OCI-LY1 (cell line): Measurements from ENCODE around the gene COL16A1.

ENCODE experiments used
- H2AFZ ChIP-seq: fragments of 200-600 bp; sonication (generic), shearing (Covaris generic); 2 replicates; pipeline ENCODE4 v1.6.0; 2014; ENCODE audit warnings: antibody characterized with exemption, mild to moderate bottlenecking, low read length
- H3F3A ChIP-seq: fragments of 200-600 bp; sonication (generic), shearing (Covaris generic); 2 replicates; pipeline ENCODE4 v1.6.0; 2014; ENCODE audit warnings: mild to moderate bottlenecking, antibody characterized with exemption, low read length, moderate library complexity; ENCODE audit not compliant: insufficient read depth
- H3K27ac ChIP-seq: fragments of 200-600 bp; sonication (generic); 2 replicates; pipeline ENCODE4 v1.5.1; 2014; ENCODE audit warnings: low read length, mixed run types, mild to moderate bottlenecking, low read depth; ENCODE audit not compliant: poor library complexity, severe bottlenecking
- H3K27me3 ChIP-seq: fragments of 200-600 bp; sonication (generic); 2 replicates; pipeline ENCODE4 v1.6.0; 2014; ENCODE audit warnings: antibody characterized with exemption, mild to moderate bottlenecking, low read length, moderate library complexity; ENCODE audit not compliant: insufficient read depth
- H3K36me3 ChIP-seq: fragments of 200-600 bp; sonication (generic); 2 replicates; pipeline ENCODE4 v1.6.1; 2014; ENCODE audit warnings: mild to moderate bottlenecking, antibody characterized with exemption, low read length, moderate library complexity, mixed read lengths; ENCODE audit not compliant: insufficient read depth
- H3K4me1 ChIP-seq: fragments of 200-600 bp; sonication (generic); 2 replicates; pipeline ENCODE4 v1.5.1; 2014; ENCODE audit warnings: mild to moderate bottlenecking, low read length, moderate library complexity; ENCODE audit not compliant: insufficient read depth, severe bottlenecking
- H3K4me2 ChIP-seq: fragments of 200-600 bp; sonication (generic), shearing (Covaris generic); 2 replicates; pipeline ENCODE4 v1.6.1; 2014; ENCODE audit warnings: low read length
- H3K4me3 ChIP-seq: fragments of 200-600 bp; sonication (generic); 2 replicates; pipeline ENCODE4 v1.5.1; 2014; ENCODE audit warnings: low read length, low read depth, mild to moderate bottlenecking, mixed read lengths; ENCODE audit not compliant: poor library complexity, severe bottlenecking
- H3K79me2 ChIP-seq: fragments of 200-600 bp; shearing (Covaris generic); 2 replicates; pipeline ENCODE4 v1.6.1; 2016; ENCODE audit warnings: mixed run types, low read length, mixed read lengths; ENCODE audit not compliant: insufficient read depth
- H3K9ac ChIP-seq: fragments of 200-600 bp; sonication (generic), shearing (Covaris generic); 2 replicates; pipeline ENCODE4 v1.6.1; 2014; ENCODE audit warnings: mild to moderate bottlenecking, low read length, mixed read lengths
- H3K9me2 ChIP-seq: fragments of 200-600 bp; sonication (generic), shearing (Covaris generic); 2 replicates; pipeline ENCODE4 v1.6.1; 2014; ENCODE audit warnings: low read depth, mild to moderate bottlenecking, low read length, mixed read lengths
- H3K9me3 ChIP-seq: fragments of 200-600 bp; shearing (Covaris generic); 2 replicates; pipeline ENCODE4 v1.6.1; 2014; ENCODE audit warnings: low read length, mixed read lengths
- H4K20me1 ChIP-seq: fragments of 200-600 bp; sonication (generic), shearing (Covaris generic); 2 replicates; pipeline ENCODE4 v1.6.0; 2016; ENCODE audit warnings: mild to moderate bottlenecking, low read length; ENCODE audit not compliant: insufficient read depth
- CTCF ChIP-seq: fragments of 200-600 bp; sonication (generic), shearing (Covaris generic); IDR thresholded peaks from 2 replicates; pipeline ENCODE4 v1.5.1; 2017; ENCODE audit warnings: mild to moderate bottlenecking, antibody characterized with exemption, low read length, moderate library complexity, mixed read lengths
- EZH2 ChIP-seq: fragments of 200-600 bp; sonication (generic), shearing (Covaris generic); IDR thresholded peaks from 2 replicates; pipeline ENCODE4 v1.8.0; 2017; ENCODE audit warnings: borderline replicate concordance, mixed run types, mild to moderate bottlenecking, antibody characterized with exemption, low read length, moderate library complexity, mixed read lengths

COL16A1 gene

DNA sequence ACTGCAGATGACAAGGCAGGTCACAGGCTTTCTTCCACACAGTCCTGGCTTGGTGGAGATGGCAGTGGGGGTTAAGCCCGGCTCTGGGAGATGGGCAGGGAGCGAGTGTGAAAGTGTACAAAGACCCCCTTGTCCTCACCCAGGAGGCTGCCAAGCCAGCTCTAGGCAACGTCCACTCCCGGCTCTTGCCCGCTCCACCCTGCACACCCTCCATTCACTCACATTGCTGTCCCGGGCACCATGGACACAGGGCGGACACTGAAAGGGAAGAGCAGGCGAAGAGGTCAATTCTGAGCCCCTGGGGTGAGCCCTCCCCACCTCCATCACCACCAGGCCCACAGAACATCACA lies 8.9 kb downstream of the COL16A1 start:
- no peaks in the 10 kb centered on the region for H3K4me1 ChIP-seq
- no peak overlapping the region for H3K4me2 ChIP-seq
- no peaks in the 10 kb centered on the region for H3K36me3 ChIP-seq
- no peaks in the 10 kb centered on the region for H3K9me3 ChIP-seq
- no peaks in the 10 kb centered on the region for H3K79me2 ChIP-seq
- no peaks in the 10 kb centered on the region for H3K9me2 ChIP-seq
- no peaks in the 10 kb centered on the region for H4K20me1 ChIP-seq
- no peak overlapping the region for H2AFZ ChIP-seq
- no peaks in the 10 kb centered on the region for H3K27me3 ChIP-seq
- TF ChIP-seq CTCF (no peak), EZH2 (no peak)
- no peaks in the 10 kb centered on the region for H3F3A ChIP-seq
- H3K4me3 ChIP-seq = no peak overlapping the region
- H3K9ac ChIP-seq = no peak overlapping the region
- H3K27ac ChIP-seq = no peak overlapping the region

DNA sequence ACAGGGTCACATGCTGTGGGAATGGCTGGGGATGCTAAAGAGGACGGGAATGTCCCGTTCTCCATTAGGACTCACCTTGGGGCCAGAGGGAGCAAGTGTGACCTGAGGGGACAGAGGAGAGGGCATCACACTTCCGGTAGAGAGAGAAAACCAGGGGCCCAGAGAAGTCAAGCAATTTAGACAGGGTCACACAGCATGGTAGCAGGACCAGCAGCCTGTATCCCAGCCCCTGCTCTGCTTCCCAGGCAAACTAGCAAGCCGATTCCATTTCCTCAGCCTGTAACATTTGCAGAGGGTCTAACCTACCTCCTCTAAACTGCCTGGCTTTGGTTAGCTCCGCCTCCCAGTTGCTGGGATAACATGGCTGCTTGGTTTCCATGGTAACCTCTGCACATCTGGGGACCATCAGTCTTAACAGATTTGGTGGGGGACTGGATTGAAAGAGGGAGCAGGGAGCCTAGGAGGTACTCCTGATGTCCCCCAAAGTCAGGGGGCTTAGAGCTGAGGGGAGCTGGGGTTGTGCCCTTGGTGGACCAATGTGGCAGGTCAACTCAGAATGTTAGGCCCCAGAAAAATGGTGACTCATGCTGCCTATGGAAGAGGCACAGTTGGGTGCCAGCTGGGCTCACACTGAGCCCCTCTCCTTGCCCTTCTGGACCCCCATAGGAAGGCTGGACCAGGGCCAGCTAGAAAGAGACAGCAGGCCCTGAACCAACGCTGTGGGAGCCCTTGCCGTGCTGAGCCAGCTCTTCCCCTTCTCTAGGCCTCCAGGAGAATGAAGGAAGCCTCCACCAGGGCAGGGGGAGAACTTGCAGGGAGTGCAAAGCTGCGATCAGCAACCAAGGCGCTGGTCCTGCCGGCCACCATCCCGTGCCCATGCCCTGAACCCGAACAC lies 9.5 kb downstream of the COL16A1 start:
- H3K4me1 ChIP-seq = no peaks in the 10 kb centered on the region
- no peak overlapping the region for H3K4me2 ChIP-seq
- no peaks in the 10 kb centered on the region for H3K79me2 ChIP-seq
- no peak for TF ChIP-seq CTCF
- no peak for TF ChIP-seq EZH2
- H3K27ac ChIP-seq = no peak overlapping the region
- H2AFZ ChIP-seq = no peak overlapping the region
- H4K20me1 ChIP-seq = no peaks in the 10 kb centered on the region
- H3K4me3 ChIP-seq = no peak overlapping the region
- H3K9ac ChIP-seq = no peak overlapping the region
- no peaks in the 10 kb centered on the region for H3K27me3 ChIP-seq
- H3K36me3 ChIP-seq = no peaks in the 10 kb centered on the region
- no peaks in the 10 kb centered on the region for H3K9me3 ChIP-seq
- no peaks in the 10 kb centered on the region for H3K9me2 ChIP-seq
- no peaks in the 10 kb centered on the region for H3F3A ChIP-seq

- H3K27me3 ChIP-seq = no peaks in the 10 kb centered on the region
- H4K20me1 ChIP-seq = no peaks in the 10 kb centered on the region
- no peak for TF ChIP-seq EZH2
- TF ChIP-seq CTCF = no peak
- no peak overlapping the region for H3K4me2 ChIP-seq
- no peaks in the 10 kb centered on the region for H3K79me2 ChIP-seq
- H3K27ac ChIP-seq = no peak overlapping the region
- H3K9ac ChIP-seq = no peak overlapping the region
- no peak overlapping the region for H3K4me3 ChIP-seq
- no peaks in the 10 kb centered on the region for H3K9me3 ChIP-seq
- H3K36me3 ChIP-seq = no peaks in the 10 kb centered on the region
- H3K9me2 ChIP-seq = no peaks in the 10 kb centered on the region
- no peaks in the 10 kb centered on the region for H3K4me1 ChIP-seq
- no peak overlapping the region for H2AFZ ChIP-seq
- no peaks in the 10 kb centered on the region for H3F3A ChIP-seq
Observed at GRCh38 chr1:31693231-31693630, 10.6 kb downstream of the COL16A1 start.
